ENCODE data around the gene KRTAP5-1.

KRTAP5-1 gene

GRCh38 chr11:1547467-1548098 lies 37.5 kb downstream of the KRTAP5-1 start:
- Histone ChIP-seq H3K4me2 (ENCODE audit: low read depth, low read length, poor library complexity, severe bottlenecking) (peak overlapping the region; percentile 59), H2AFZ (ENCODE audit: low read depth, low read length, severe bottlenecking) (no peak overlapping the region), H3K27me3 (ENCODE audit: low read length) (no peaks in the 10 kb centered on the region; the same call in 1 of the 2 replicates), H3K79me2 (ENCODE audit: insufficient read depth, low read length) (no peaks in the 10 kb centered on the region), H3K27ac (ENCODE audit: low read depth, low read length) (no peak overlapping the region), H3K4me3 (ENCODE audit: insufficient read depth, low read length, poor library complexity, severe bottlenecking) (peak overlapping the region; percentile 55), H3K9ac (ENCODE audit: low read length) (no peak overlapping the region), H3K36me3 (ENCODE audit: low read length) (no peaks in the 10 kb centered on the region), H3F3A (ENCODE audit: insufficient read depth) (no peaks in the 10 kb centered on the region), H3K9me2 (replicated peaks; ENCODE audit: insufficient read depth, low read length) (no peaks in the 10 kb centered on the region), H4K20me1 (ENCODE audit: low read depth, low read length) (no peaks in the 10 kb centered on the region), H3K9me3 (ENCODE audit: insufficient read depth, low read length) (no peaks in the 10 kb centered on the region)
- TF ChIP-seq EZH2phosphoT487 (conservative IDR thresholded peaks at IDR 0.05; ENCODE audit: low read length) (no peak), CTCF (IDR thresholded peaks at IDR 0.05; ENCODE audit: insufficient read depth, low read length, poor library complexity, severe bottlenecking) (no peak)

- H3K79me2 ChIP-seq (ENCODE audit: insufficient read depth, low read length): no peaks in the 10 kb centered on the region
- H2AFZ ChIP-seq (ENCODE audit: low read depth, low read length, severe bottlenecking): peak overlapping the region; percentile 44
- TF ChIP-seq EZH2phosphoT487 (conservative IDR thresholded peaks at IDR 0.05; ENCODE audit: low read length) (no peak), CTCF (IDR thresholded peaks at IDR 0.05; ENCODE audit: insufficient read depth, low read length, poor library complexity, severe bottlenecking) (peak; percentile 94)
- H3K9ac ChIP-seq (ENCODE audit: low read length): peak overlapping the region; percentile 44; the same call in 1 of the 2 replicates
- no peaks in the 10 kb centered on the region for H3K36me3 ChIP-seq (ENCODE audit: low read length)
- no peaks in the 10 kb centered on the region for H3F3A ChIP-seq (ENCODE audit: insufficient read depth)
- no peaks in the 10 kb centered on the region; the same call in 1 of the 2 replicates for H3K27me3 ChIP-seq (ENCODE audit: low read length)
- no peaks in the 10 kb centered on the region for H3K9me3 ChIP-seq (ENCODE audit: insufficient read depth, low read length)
- H4K20me1 ChIP-seq (ENCODE audit: low read depth, low read length): no peaks in the 10 kb centered on the region
- peak overlapping the region; percentile 59 for H3K4me2 ChIP-seq (ENCODE audit: low read depth, low read length, poor library complexity, severe bottlenecking)
- H3K27ac ChIP-seq (ENCODE audit: low read depth, low read length): no peak overlapping the region
- H3K9me2 ChIP-seq (replicated peaks; ENCODE audit: insufficient read depth, low read length): no peaks in the 10 kb centered on the region
- peak overlapping the region; percentile 55 for H3K4me3 ChIP-seq (ENCODE audit: insufficient read depth, low read length, poor library complexity, severe bottlenecking)
Observed at GRCh38 chr11:1546536-1547466, 38.3 kb downstream of the KRTAP5-1 start.

GRCh38 chr11:1546077-1546535 lies 39.0 kb downstream of the KRTAP5-1 start:
- H3K27me3 ChIP-seq (ENCODE audit: low read length): no peaks in the 10 kb centered on the region; the same call in 1 of the 2 replicates
- no peaks in the 10 kb centered on the region for H4K20me1 ChIP-seq (ENCODE audit: low read depth, low read length)
- peak overlapping the region; percentile 59 for H3K4me2 ChIP-seq (ENCODE audit: low read depth, low read length, poor library complexity, severe bottlenecking)
- no peaks in the 10 kb centered on the region for H3K9me2 ChIP-seq (replicated peaks; ENCODE audit: insufficient read depth, low read length)
- no peak for TF ChIP-seq CTCF (IDR thresholded peaks at IDR 0.05; ENCODE audit: insufficient read depth, low read length, poor library complexity, severe bottlenecking)
- TF ChIP-seq EZH2phosphoT487 (conservative IDR thresholded peaks at IDR 0.05; ENCODE audit: low read length): no peak
- H3K9ac ChIP-seq (ENCODE audit: low read length): no peak overlapping the region
- H3K9me3 ChIP-seq (ENCODE audit: insufficient read depth, low read length): no peaks in the 10 kb centered on the region
- H3K27ac ChIP-seq (ENCODE audit: low read depth, low read length): no peak overlapping the region
- H3K36me3 ChIP-seq (ENCODE audit: low read length): no peaks in the 10 kb centered on the region
- H3F3A ChIP-seq (ENCODE audit: insufficient read depth): no peaks in the 10 kb centered on the region
- H3K4me3 ChIP-seq (ENCODE audit: insufficient read depth, low read length, poor library complexity, severe bottlenecking): no peak overlapping the region
- no peak overlapping the region for H2AFZ ChIP-seq (ENCODE audit: low read depth, low read length, severe bottlenecking)
- H3K79me2 ChIP-seq (ENCODE audit: insufficient read depth, low read length): no peaks in the 10 kb centered on the region
